Measurements from ENCODE around the gene SUPT4H1. TPM values are rescaled to one million over a fixed set of nuclear protein-coding genes. Genes with fewer than 3 reads are reported as not detected.

The SUPT4H1 gene
- total and polyA plus RNA-seq, 2 of the 4 experiments (the other 2 are of a cell fraction) = 51.6 to 129 TPM

- TF ChIP-seq MAZ (IDR thresholded peaks at IDR 0.05; ENCODE audit: borderline replicate concordance, low read depth, low read length) (no peak), MXI1 (IDR thresholded peaks at IDR 0.05; ENCODE audit: borderline replicate concordance, low read depth, low read length) (no peak)
- Histone ChIP-seq H3K14ac (replicated peaks; ENCODE audit: low read depth, low read length) (no peak overlapping the region), H3K4me3 (ENCODE audit: insufficient read depth, low read depth, low read length) (no peak overlapping the region), H3K4me1 (ENCODE audit: control insufficient read depth, insufficient read depth, low read length) (no peaks in the 10 kb centered on the region), H2BK5ac (ENCODE audit: low read depth, low read length, poor library complexity, severe bottlenecking) (no peak overlapping the region), H3K56ac (ENCODE audit: extremely low read depth, insufficient read depth, low read length) (no peak overlapping the region), H2BK20ac (ENCODE audit: low read depth, low read length) (no peak overlapping the region), H3K9me3 (ENCODE audit: control insufficient read depth, insufficient read depth, low read length) (no peaks in the 10 kb centered on the region), H3K23ac (ENCODE audit: low read depth, low read length) (no peak overlapping the region), H3K4me2 (ENCODE audit: low read depth, low read length) (no peak overlapping the region), H3K27ac (ENCODE audit: insufficient read depth, low read length) (no peak overlapping the region), H4K5ac (ENCODE audit: low read depth, low read length) (no peak overlapping the region), H4K8ac (ENCODE audit: low read depth in 2 of 2, low read length in 2 of 2) (no peak overlapping the region), H2AK9ac (replicated peaks; ENCODE audit: low read depth, low read length, poor library complexity) (no peak overlapping the region), H3K9me1 (ENCODE audit: insufficient read depth, low read length) (no peaks in the 10 kb centered on the region), H2BK120ac (ENCODE audit: low read depth, low read length) (no peak overlapping the region), H3K4ac (ENCODE audit: low read depth, low read length) (no peak overlapping the region), H3K36me3 (ENCODE audit: control insufficient read depth, insufficient read depth, low read length) (no peaks in the 10 kb centered on the region), H2BK15ac (ENCODE audit: low read depth, low read length) (no peak overlapping the region), H4K20me1 (ENCODE audit: insufficient read depth, low read length) (no peaks in the 10 kb centered on the region), H2AFZ (replicated peaks; ENCODE audit: low read length, poor library complexity) (no peak overlapping the region), H3K79me1 (ENCODE audit: low read depth in 1 of 2, low read length in 2 of 2) (no peaks in the 10 kb centered on the region), H4K91ac (ENCODE audit: insufficient read depth, low read depth, low read length) (no peak overlapping the region), H2AK5ac (ENCODE audit: low read depth, low read length) (no peak overlapping the region), H3K27me3 (ENCODE audit: control insufficient read depth, insufficient read depth, low read length) (peaks cover 23% of the 10 kb centered on the region), H3K18ac (ENCODE audit: low read depth, low read length) (no peak overlapping the region), H3K9ac (ENCODE audit: low read depth, low read length) (no peak overlapping the region)
- in situ Hi-C loops (cut with MboI; ENCODE audit: low sequenced_read_pairs) (no loop called here), intact Hi-C loops (cut with micrococcal nuclease) (no loop called here), dilution Hi-C loops (cut with HindIII; ENCODE audit: low sequenced_read_pairs, unreplicated experiment) (no loop called here)
- CTCF ChIA-PET = no interaction called here
- no peak for ATAC-seq (ENCODE audit: low read depth)
- POLR2A ChIA-PET (ENCODE audit: unreplicated experiment) = no interaction called here
- no TSS peak for BruUV-seq (replicated peaks)
- 38% methylated on average over 1 of the region's 4 CpGs; no CpG with 5 or more reads in 1 of the 2 experiments for WGBS, 2 experiments (ENCODE audit: extremely low coverage in 2 of 2, insufficient read length in 1 of 2)
- DNase-seq = no peak
Measured at GRCh38 chr17:58376472-58377000, 24.5 kb upstream of the SUPT4H1 start.

Data from IMR-90 (cell line).